Activated CD4-positive, alpha-beta T cell treated with anti-CD3 and anti-CD28 coated beads, Interleukin-2, amount 10 ng/mL, durations not matched to agents 24 days and 14 days (primary cell): ENCODE measurements around the gene PRR29. TPM values are rescaled to one million over a fixed set of nuclear protein-coding genes. Genes with fewer than 3 reads are reported as not detected.

Experiments
- DNase-seq: peaks from one replicate; pipeline ENCODE4 v3.0.0; 2022
- H3K27ac Mint-ChIP-seq: one replicate; pipeline ENCODE4 v1.8.0; 2022; ENCODE audit warnings: mild to moderate bottlenecking, mixed read lengths
- H3K27me3 Mint-ChIP-seq: one replicate; pipeline ENCODE4 v1.8.0; 2022; ENCODE audit warnings: mixed read lengths
- H3K36me3 Mint-ChIP-seq: one replicate; pipeline ENCODE4 v1.8.0; 2022; ENCODE audit warnings: low read depth, mild to moderate bottlenecking, mixed read lengths
- H3K4me1 Mint-ChIP-seq: one replicate; pipeline ENCODE4 v1.8.0; 2021; ENCODE audit warnings: mixed read lengths
- H3K4me3 Mint-ChIP-seq: one replicate; pipeline ENCODE4 v1.8.0; 2022; ENCODE audit warnings: mild to moderate bottlenecking, moderate library complexity, mixed read lengths
- H3K9me3 Mint-ChIP-seq: one replicate; pipeline ENCODE4 v1.8.0; 2021; ENCODE audit warnings: mixed read lengths
- intact Hi-C: fragments of 100-400 bp; cut with micrococcal nuclease; formaldehyde crosslinking; loops from one replicate; pipeline ENCODE4 v1.15.1; 2023
- total RNA-seq: library from RNA; stranded (reverse); gene quantifications from 2 replicates; pipeline ENCODE4 v1.2.3, GENCODE V29; 2022

PRR29 gene
- 0.12 and 0.47 TPM in 2 replicates for total RNA-seq

DNA sequence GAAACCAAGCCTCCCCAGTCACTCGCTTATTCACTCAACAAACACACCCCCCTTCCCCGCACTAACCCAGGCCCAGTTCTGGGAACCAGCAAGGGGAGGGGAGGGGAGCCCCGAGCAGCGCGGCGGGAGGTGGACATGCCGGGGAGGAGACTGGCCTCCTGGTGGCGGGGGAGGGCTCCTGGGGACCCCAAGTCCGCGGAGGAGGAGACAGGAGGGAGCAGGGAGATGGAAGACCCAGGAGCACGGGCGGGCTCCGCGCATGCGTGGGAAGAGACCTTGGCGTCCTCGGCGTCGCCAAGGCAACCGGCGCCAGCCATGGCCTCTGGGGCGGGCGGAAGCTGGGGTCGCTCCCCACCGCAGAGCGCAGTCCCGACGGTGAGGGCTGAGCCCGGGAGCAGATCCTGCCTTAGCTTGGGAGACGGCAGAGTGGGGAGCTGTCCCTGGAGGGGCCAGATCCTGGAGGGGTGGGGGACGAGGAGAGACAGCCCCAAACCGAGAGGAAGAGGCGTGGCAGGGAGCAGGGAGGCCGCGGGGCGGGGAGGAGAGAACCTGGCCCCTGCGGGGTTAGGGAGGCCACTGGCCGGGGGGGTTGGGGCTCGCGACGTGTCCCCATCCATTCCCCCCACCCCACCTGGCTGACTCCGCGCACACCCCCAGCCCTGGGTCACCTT lies at the start of gene PRR29:
TSS of gene PRR29 (plus strand) at position 302 of the 671 bp plus-strand sequence. CDS start at position 316, 14 bp downstream.
- H3K4me1 Mint-ChIP-seq = peaks cover 31% of the 10 kb centered on the region
- peaks cover 11% of the 10 kb centered on the region for H3K27me3 Mint-ChIP-seq
- H3K27ac Mint-ChIP-seq = peak within 1 kb of the TSS; percentile 56
- no peaks in the 10 kb centered on the region for H3K9me3 Mint-ChIP-seq
- intact Hi-C loops = no loop called here
- DNase-seq = peak; percentile 93
- H3K36me3 Mint-ChIP-seq = peaks cover 10% of the 10 kb centered on the region
- peak within 1 kb of the TSS; percentile 93 for H3K4me3 Mint-ChIP-seq

- intact Hi-C loops = no loop called here
- H3K36me3 Mint-ChIP-seq = no peaks in the 10 kb centered on the region
Measured at GRCh38 chr17:63948521-63948920, 49.6 kb upstream of the PRR29 start.

DNA sequence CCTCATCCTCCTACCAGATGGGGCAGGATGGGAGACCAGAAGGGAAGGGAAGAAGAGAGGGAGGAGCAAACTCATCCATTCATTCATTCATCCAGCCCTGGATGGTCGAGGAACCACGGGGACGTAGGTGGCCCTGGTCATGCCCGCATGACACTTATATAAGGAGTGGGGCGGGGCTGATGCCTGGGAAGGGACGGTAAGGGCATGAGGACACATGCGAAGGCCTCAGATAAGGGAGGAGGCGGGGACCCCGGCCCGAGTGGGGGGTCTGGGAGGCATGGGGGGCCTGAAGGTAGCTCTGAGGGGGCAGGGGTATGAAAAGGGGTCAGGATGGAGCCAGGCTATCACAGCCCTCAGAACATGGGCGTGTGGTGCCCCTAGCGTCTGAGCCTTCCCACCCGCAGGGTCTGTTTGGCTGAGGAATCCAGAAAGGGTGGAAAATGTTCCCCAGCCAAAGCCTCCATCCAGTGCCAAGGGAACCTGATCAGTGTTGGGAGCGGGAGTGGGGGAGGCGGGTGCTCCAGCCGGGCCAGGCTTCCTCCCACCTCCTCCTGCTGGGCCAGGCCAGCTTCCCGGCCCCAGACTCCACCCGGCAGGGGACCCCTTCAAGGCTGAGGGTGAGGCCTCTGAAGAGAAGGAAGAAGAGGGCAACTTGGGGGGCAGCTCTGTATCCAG lies 48.4 kb upstream of the PRR29 start:
- H3K4me1 Mint-ChIP-seq = peaks cover 23% of the 10 kb centered on the region
- H3K4me3 Mint-ChIP-seq = no peak overlapping the region
- no peaks in the 10 kb centered on the region for H3K9me3 Mint-ChIP-seq
- no peak for DNase-seq
- no peaks in the 10 kb centered on the region for H3K36me3 Mint-ChIP-seq
- intact Hi-C loops = no loop called here
- no peak overlapping the region for H3K27ac Mint-ChIP-seq
- H3K27me3 Mint-ChIP-seq = peaks cover 2% of the 10 kb centered on the region

More at GRCh38 chr17:63948521-63948920, 49.6 kb upstream of the PRR29 start:
- Mint-ChIP-seq H3K27me3 (peaks cover 2% of the 10 kb centered on the region), H3K9me3 (no peaks in the 10 kb centered on the region), H3K4me3 (no peak overlapping the region), H3K4me1 (peaks cover 14% of the 10 kb centered on the region), H3K27ac (no peak overlapping the region)
- no peak for DNase-seq

DNA sequence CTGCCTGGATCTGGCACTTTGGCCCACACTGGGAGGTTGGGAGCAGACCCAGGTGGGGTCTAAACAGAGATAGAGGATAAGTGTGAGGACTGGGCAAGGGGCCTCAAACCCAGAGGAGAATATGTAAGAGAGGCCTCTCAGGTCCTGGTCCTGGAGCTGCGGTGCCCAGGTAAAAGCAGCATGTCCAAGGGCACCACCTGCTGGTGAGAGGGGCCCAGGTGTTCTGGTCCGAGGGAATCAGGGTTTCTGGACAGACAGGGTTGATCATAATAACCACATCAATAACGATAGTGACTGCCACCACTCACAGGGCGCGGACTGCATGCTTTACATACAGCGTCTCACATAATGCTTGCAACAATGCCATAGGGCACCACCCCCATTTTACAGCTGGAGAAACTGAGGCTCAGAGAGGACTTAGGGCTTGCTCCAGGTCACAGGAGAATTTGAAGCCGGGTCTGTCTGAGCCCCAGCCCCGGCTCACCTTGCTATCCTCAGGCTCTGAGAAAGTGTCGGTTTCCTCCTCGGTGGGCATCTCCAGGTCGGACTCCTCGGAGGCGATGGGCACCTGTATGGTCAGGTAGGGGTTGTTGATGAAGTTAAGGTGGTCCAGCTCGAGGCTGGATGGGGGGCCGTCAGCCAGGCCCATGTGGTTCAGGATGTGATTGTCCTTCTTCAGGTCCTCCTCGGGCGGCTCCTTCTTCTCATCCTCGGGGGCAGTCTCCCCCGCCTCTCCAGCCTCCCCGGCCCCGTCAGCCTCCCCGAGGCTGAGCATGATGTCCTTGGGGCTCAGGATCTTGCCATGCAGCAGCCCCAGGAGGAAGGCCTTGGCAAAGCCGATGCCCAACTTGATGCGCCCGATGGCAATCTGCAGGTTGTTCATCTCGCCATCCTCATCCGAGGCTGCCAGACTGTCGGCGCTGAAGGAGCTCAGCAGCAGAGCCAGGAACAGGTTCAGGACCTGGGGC lies 46.9 kb upstream of the PRR29 start:
- H3K4me1 Mint-ChIP-seq = peaks cover 23% of the 10 kb centered on the region
- no peak overlapping the region for H3K27ac Mint-ChIP-seq
- H3K9me3 Mint-ChIP-seq = no peaks in the 10 kb centered on the region

DNA sequence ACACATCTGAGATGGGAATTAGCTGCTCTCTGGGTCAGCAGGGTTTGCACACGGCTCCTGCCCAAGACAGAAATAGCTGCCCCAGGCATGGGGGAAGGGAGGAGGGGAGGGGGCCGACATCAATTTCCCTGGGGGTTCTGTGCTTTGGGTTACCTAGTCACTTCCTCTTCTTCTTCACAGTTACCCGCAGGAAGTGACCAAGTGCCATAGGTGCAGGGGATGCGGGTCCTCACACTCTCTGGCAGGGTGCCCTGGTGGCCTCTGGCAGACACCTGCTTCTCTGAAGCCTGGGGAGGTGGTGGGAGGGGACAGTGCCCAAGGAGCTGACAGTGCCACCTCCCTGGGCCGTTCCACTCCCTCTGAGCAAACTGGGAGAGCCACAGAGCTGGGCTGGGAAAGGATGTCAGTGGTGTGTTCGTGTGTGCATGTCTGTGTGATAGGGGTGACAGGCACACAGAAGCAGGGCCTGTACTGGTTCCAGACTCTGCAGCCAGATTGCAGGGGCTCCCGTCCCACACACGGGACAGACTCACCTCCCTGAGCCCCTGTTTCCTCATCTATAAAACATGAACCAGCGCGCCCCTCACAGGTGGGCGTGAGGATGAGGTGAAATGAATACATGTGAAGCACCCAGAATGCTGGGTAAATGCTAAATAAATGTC lies 43.6 kb upstream of the PRR29 start:
- no peak overlapping the region for H3K4me3 Mint-ChIP-seq
- peak overlapping the region; percentile 10 for H3K27ac Mint-ChIP-seq
- H3K36me3 Mint-ChIP-seq = no peaks in the 10 kb centered on the region
- H3K4me1 Mint-ChIP-seq = peaks cover 18% of the 10 kb centered on the region
- DNase-seq = peak; percentile 71
- intact Hi-C loops = no loop called here
- no peaks in the 10 kb centered on the region for H3K9me3 Mint-ChIP-seq
- no peaks in the 10 kb centered on the region for H3K27me3 Mint-ChIP-seq

More for the DNA sequence above, 46.9 kb upstream of the PRR29 start:
- no peak overlapping the region for H3K4me3 Mint-ChIP-seq
- H3K27me3 Mint-ChIP-seq = no peaks in the 10 kb centered on the region
- DNase-seq = peak; percentile 75
- H3K36me3 Mint-ChIP-seq = no peaks in the 10 kb centered on the region
- intact Hi-C loops = no loop called here

DNA sequence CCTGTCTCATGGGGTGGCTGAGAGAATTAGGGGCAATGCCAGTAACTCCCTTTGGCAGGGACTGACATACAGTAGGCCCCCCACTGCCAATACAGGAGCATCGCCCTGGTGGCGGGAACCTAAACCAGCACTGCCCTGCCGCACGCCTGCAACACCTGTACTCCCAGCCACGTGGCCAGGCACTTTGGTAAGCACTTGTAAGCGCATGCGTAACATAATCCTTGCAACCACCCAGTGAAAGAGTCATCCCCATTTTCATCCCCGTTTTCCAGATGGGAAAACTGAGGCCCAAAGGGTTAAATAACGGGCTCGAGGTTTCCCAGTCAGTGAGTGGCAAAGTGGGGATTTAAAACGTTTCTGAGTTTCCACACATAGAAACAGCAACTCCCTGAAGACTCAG lies 42.9 kb upstream of the PRR29 start:
- Mint-ChIP-seq H3K4me3 (no peak overlapping the region), H3K36me3 (no peaks in the 10 kb centered on the region), H3K27ac (no peak overlapping the region), H3K4me1 (peaks cover 18% of the 10 kb centered on the region), H3K27me3 (no peaks in the 10 kb centered on the region), H3K9me3 (no peaks in the 10 kb centered on the region)
- DNase-seq = no peak
- intact Hi-C loops = no loop called here

- Mint-ChIP-seq H3K36me3 (no peaks in the 10 kb centered on the region), H3K9me3 (no peaks in the 10 kb centered on the region), H3K4me1 (peaks cover 18% of the 10 kb centered on the region), H3K27me3 (no peaks in the 10 kb centered on the region), H3K27ac (no peak overlapping the region), H3K4me3 (no peak overlapping the region)
- intact Hi-C loops = no loop called here
- DNase-seq = no peak
Measured at GRCh38 chr17:63955791-63956190, 42.4 kb upstream of the PRR29 start.

- H3K4me3 Mint-ChIP-seq = no peak overlapping the region
- peaks cover 19% of the 10 kb centered on the region for H3K4me1 Mint-ChIP-seq
- no peak for DNase-seq
- no peaks in the 10 kb centered on the region for H3K27me3 Mint-ChIP-seq
- no peaks in the 10 kb centered on the region for H3K36me3 Mint-ChIP-seq
- no peak overlapping the region for H3K27ac Mint-ChIP-seq
- no peaks in the 10 kb centered on the region for H3K9me3 Mint-ChIP-seq
- intact Hi-C loops = no loop called here
Measured at GRCh38 chr17:63956296-63956920, 41.7 kb upstream of the PRR29 start.

- Mint-ChIP-seq H3K27ac (no peak overlapping the region), H3K4me1 (peaks cover 5% of the 10 kb centered on the region), H3K36me3 (no peaks in the 10 kb centered on the region), H3K27me3 (peaks cover 3% of the 10 kb centered on the region), H3K4me3 (no peak overlapping the region), H3K9me3 (no peaks in the 10 kb centered on the region)
- intact Hi-C loops = loop anchor here (2.0 kb wide), 1 partner anchor 13 kb away; no protein-coding TSS in a partner anchor
- no peak for DNase-seq
Measured at GRCh38 chr17:63960006-63960405, 38.1 kb upstream of the PRR29 start.

DNA sequence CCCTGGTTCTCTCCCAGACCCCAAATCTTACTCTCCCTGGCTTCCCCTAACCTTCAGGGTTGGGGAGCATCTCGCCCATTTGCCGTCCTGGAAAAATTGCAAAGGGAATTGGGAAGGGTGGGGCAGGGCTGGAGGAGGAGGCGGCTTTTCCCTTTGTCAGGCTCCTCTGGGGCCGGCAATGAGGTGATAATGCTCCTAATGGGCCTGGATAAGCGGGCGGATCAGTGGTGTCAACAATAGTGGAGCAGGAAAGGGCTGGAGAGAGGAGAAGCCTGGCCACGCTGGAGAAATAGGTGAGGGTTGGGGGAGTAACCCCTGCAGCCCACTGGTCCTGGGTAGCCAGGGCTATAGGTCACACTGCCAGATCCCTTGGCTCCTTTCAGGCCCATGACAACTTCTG lies 37.7 kb upstream of the PRR29 start:
- Mint-ChIP-seq H3K9me3 (no peaks in the 10 kb centered on the region), H3K36me3 (no peaks in the 10 kb centered on the region), H3K4me3 (no peak overlapping the region), H3K4me1 (peaks cover 5% of the 10 kb centered on the region), H3K27ac (peak overlapping the region; percentile 45), H3K27me3 (peaks cover 3% of the 10 kb centered on the region)
- intact Hi-C loops = loop anchor here (2.0 kb wide), 1 partner anchor 14 kb away; no protein-coding TSS in a partner anchor
- DNase-seq = no peak

DNA sequence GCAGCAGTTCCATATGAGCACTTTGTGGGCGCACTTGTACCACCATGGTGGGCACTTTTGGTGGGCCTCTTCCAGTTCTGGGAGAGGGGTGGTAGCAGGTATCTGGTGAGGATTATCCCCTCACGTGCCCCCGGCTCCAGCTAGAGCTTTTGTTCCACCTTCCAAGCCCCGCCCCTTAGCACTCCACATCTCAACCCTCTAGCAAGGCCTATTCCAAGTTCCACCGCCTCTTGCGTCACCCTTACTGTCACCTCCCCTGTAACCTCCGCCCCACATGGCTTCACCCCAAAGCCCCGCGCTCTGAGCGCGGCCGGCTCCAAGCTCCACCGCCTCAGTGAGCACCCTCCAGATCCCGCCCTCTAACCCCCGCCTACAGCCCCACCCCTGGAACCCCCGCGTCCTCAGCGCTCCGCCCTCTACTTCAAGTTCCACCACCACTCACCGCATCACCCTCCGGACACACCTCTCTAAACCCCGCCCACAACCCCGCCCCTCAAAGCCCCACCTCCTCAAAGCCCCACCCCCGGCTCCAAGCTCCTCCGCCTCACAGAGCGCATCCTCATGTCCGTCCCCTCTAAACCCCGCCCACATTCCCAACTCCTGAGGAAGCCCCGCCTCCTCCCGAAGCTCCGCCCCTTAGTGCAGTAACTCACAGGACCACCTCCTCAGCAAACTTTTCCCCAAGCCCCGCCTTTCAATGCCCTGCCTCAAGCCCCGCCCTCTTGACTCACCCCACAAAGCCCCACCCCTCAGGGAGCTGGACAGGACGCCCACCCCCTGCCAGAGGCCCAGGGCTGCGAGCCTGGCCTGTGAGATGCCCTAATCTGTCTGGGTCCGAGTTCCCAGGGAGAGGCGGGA lies 36.6 kb upstream of the PRR29 start:
- peaks cover 5% of the 10 kb centered on the region for H3K4me1 Mint-ChIP-seq
- peak; percentile 80 for DNase-seq
- H3K4me3 Mint-ChIP-seq = peak overlapping the region; percentile 74
- H3K9me3 Mint-ChIP-seq = no peaks in the 10 kb centered on the region
- intact Hi-C loops = loop anchor here (2.0 kb wide), 1 partner anchor 15 kb away; no protein-coding TSS in a partner anchor
- peaks cover 3% of the 10 kb centered on the region for H3K27me3 Mint-ChIP-seq
- peak overlapping the region; percentile 37 for H3K27ac Mint-ChIP-seq
- H3K36me3 Mint-ChIP-seq = no peaks in the 10 kb centered on the region

DNA sequence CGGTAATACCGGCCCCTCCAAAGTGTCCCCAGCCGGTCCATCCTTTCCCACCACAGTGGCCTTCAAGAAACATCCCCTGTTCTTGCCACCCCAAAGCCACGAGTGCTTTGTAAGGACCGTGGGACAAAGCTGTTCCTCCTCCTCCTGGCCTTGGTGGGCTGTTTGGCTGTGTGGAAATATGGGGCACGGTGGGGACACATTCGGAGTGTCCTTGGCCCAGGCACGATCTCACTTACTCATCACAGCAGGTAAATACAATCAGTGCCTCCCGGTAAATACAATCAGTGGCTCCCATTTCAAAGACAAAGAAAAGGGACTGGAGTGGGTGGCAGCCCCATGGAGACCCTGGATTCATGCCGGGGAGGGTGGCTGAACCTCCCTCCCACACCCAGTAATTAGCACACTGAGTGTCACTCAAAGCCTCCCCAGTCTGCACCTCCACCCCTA lies 35.8 kb upstream of the PRR29 start:
- Mint-ChIP-seq H3K4me3 (no peak overlapping the region), H3K27me3 (peaks cover 3% of the 10 kb centered on the region), H3K9me3 (no peaks in the 10 kb centered on the region), H3K4me1 (peaks cover 11% of the 10 kb centered on the region), H3K36me3 (no peaks in the 10 kb centered on the region), H3K27ac (no peak overlapping the region)
- intact Hi-C loops = no loop called here
- DNase-seq = no peak
